Immature natural killer cell (primary cell): Measurements from ENCODE around the gene PLBD2. TPM values are rescaled to one million over a fixed set of nuclear protein-coding genes. Genes with fewer than 3 reads are reported as not detected.

Source experiments
- DNase-seq, 3 donors: peaks; one replicate each; pipeline ENCODE4 v3.0.0; 2022; ENCODE audit warnings: mixed read lengths in 1 of 3
- H3K27ac Mint-ChIP-seq, 6 donors: one replicate each; pipeline ENCODE4 v1.8.0; 2020; ENCODE audit warnings: mixed read lengths in 6 of 6, mild to moderate bottlenecking in 5 of 6, inconsistent platforms in 4 of 6, moderate library complexity in 3 of 6
- H3K27me3 Mint-ChIP-seq, 3 donors: one replicate each; pipeline ENCODE4 v1.8.0; 2020 to 2021; ENCODE audit warnings: low read depth in 3 of 3, mild to moderate bottlenecking in 3 of 3, mixed read lengths in 3 of 3, moderate library complexity in 3 of 3, inconsistent platforms in 1 of 3
- H3K36me3 Mint-ChIP-seq, 3 donors: one replicate each; pipeline ENCODE4 v1.8.0; 2020; ENCODE audit warnings: mixed read lengths in 3 of 3, inconsistent platforms in 2 of 3, mild to moderate bottlenecking in 2 of 3
- H3K4me1 Mint-ChIP-seq, 2 donors: one replicate each; pipeline ENCODE4 v1.8.0; 2020; ENCODE audit warnings: inconsistent platforms in 2 of 2, mild to moderate bottlenecking in 2 of 2, mixed read lengths in 2 of 2, moderate library complexity in 1 of 2
- H3K4me3 Mint-ChIP-seq, 5 donors: one replicate each; pipeline ENCODE4 v1.8.0; 2020; ENCODE audit warnings: mild to moderate bottlenecking in 5 of 5, mixed read lengths in 5 of 5, inconsistent platforms in 3 of 5, moderate library complexity in 3 of 5
- H3K9me3 Mint-ChIP-seq, 6 donors: one replicate each; pipeline ENCODE4 v1.8.0; 2020; ENCODE audit warnings: mild to moderate bottlenecking in 6 of 6, mixed read lengths in 6 of 6, inconsistent platforms in 4 of 6, moderate library complexity in 3 of 6
- polyA plus RNA-seq, 3 donors: library from polyadenylated mRNA; unstranded; fragments of 300-500 nt; fragmentation: Illumina TruSeq; gene quantifications; one replicate each; pipeline ENCODE4 v1.2.3, GENCODE V29; 2021

Gene PLBD2
- polyA plus RNA-seq, 3 donors from 2014 or later, result 4.8 to 10.1 (median 5.5) TPM

DNA sequence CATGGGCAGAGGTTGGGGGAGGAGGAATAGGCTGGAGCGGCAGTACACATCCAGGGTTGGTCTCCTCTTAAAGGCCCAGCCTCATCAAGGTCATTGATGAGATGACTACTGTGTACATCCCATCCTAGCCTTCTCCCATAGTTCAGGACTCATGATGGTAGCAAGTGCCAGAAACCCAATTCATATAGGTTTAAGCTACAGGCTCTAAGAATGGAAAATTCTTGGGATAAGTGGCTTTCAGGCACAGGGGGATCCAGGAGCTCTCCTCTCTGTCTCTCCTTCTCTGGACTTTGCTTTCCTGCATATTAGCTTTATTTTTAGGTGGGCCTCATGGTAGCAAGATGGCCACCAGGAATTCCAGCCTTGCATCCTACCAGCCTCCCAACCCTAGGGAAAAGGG lies 70.1 kb downstream of the PLBD2 start:
- DNase-seq, result no peak
- Mint-ChIP-seq H3K9me3 (no peaks in the 10 kb centered on the region), H3K4me3 (no peak overlapping the region), H3K27ac (no peak overlapping the region), H3K27me3 (peaks cover 0 to 6% (median 4%) of the 10 kb centered on the region in 3 donors), H3K36me3 (no peaks in the 10 kb centered on the region), H3K4me1 (no peaks in the 10 kb centered on the region)

- H3K36me3 Mint-ChIP-seq, result no peaks in the 10 kb centered on the region
- H3K4me1 Mint-ChIP-seq, result no peaks in the 10 kb centered on the region
- H3K27me3 Mint-ChIP-seq, result peaks cover 0 to 2% (median 2%) of the 10 kb centered on the region in 3 donors
- no peaks in the 10 kb centered on the region for H3K9me3 Mint-ChIP-seq
- DNase-seq, result no peak
- no peak overlapping the region for H3K27ac Mint-ChIP-seq
- H3K4me3 Mint-ChIP-seq, result no peak overlapping the region
Observed at GRCh38 chr12:113432986-113433385, 74.6 kb downstream of the PLBD2 start.

GRCh38 chr12:113435367-113435766 lies 77.0 kb downstream of the PLBD2 start:
- Mint-ChIP-seq H3K27me3 (peaks cover 0 to 2% (median 0%) of the 10 kb centered on the region in 3 donors), H3K27ac (no peak overlapping the region), H3K4me1 (no peaks in the 10 kb centered on the region), H3K9me3 (no peaks in the 10 kb centered on the region), H3K4me3 (no peak overlapping the region), H3K36me3 (no peaks in the 10 kb centered on the region)
- DNase-seq, result no peak

DNA sequence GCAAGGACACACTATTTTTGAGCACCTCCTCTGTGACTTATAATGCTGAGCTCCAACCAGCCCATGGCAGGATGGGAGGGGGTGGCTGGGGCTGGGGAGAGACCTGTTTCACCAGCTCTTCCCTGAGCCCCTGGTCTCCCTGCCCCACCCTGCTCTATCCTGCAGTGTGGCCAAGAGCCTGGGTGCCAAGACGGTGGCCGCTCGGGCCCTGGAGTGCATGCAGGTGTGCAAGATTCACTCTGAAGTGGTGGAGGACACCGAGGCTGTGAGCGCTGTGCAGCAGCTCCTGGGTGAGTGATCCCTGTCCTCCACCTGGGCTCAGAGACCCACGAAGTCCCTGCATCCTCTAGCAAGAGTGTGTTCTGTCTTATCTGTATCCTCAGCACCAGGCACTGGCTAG lies 78.2 kb downstream of the PLBD2 start:
- H3K9me3 Mint-ChIP-seq, result no peaks in the 10 kb centered on the region
- no peak overlapping the region for H3K27ac Mint-ChIP-seq

GRCh38 chr12:113436993-113437728 lies 78.8 kb downstream of the PLBD2 start:
- Mint-ChIP-seq H3K4me3 (no peak overlapping the region), H3K4me1 (no peaks in the 10 kb centered on the region), H3K27me3 (no peaks in the 10 kb centered on the region)

More for the DNA sequence above, 78.2 kb downstream of the PLBD2 start:
- Mint-ChIP-seq H3K27me3 (no peaks in the 10 kb centered on the region), H3K4me1 (no peaks in the 10 kb centered on the region), H3K36me3 (no peaks in the 10 kb centered on the region), H3K4me3 (no peak overlapping the region)
- DNase-seq, result no peak

DNA sequence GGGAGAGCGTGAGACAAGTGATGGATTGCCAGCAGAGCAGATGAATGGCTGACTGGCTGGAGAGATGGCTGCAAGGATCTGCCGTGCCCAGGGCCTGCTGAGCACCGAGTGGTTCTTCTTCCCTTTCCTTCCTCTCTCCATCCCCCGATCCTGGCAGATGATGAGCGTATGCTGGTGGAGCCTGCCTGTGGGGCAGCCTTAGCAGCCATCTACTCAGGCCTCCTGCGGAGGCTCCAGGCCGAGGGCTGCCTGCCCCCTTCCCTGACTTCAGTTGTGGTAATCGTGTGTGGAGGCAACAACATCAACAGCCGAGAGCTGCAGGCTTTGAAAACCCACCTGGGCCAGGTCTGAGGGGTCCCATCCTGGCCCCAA lies 79.3 kb downstream of the PLBD2 start:
- Mint-ChIP-seq H3K36me3 (no peaks in the 10 kb centered on the region), H3K9me3 (no peaks in the 10 kb centered on the region), H3K4me3 (no peak overlapping the region), H3K27ac (no peak overlapping the region), H3K27me3 (no peaks in the 10 kb centered on the region), H3K4me1 (no peaks in the 10 kb centered on the region)
- DNase-seq, result no peak

More at GRCh38 chr12:113436993-113437728, 78.8 kb downstream of the PLBD2 start:
- Mint-ChIP-seq H3K36me3 (no peaks in the 10 kb centered on the region), H3K27ac (no peak overlapping the region), H3K9me3 (no peaks in the 10 kb centered on the region)
- no peak for DNase-seq

DNA sequence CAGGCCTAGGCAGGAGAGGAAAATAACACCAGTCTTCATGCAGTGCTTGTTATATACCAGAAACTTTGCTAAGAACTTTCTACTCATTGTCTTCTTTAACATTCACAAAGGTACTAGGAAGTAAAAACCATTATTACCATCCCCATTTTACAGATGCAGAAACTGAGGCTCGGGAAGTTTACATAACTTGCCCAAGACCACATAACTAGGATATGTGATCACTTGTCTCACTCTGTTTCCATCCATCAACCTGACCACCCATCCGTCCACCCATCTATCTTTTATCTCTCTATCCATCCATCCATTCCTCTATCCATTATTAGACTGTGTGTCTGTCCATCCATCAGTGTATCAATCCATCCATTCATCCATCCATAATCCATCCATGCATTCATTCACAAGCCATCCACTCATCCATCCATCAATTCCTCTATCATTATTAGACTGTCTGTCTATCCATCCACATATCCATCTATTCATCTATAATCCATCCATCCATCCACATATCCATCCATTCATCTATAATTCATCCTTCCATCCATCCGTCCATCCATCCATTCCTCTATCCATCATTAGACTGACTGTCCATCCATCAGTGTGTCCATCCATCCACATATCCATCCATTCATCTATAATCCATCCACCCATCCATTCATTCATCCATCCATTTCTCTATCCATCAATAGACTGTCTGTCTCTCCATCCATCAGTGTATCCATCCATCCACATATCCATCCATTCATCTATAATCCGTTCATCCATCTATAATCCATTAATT lies 80.3 kb downstream of the PLBD2 start:
- no peak overlapping the region for H3K4me3 Mint-ChIP-seq
- H3K4me1 Mint-ChIP-seq, result no peaks in the 10 kb centered on the region
- H3K9me3 Mint-ChIP-seq, result no peaks in the 10 kb centered on the region
- no peaks in the 10 kb centered on the region for H3K36me3 Mint-ChIP-seq
- DNase-seq, result no peak
- peaks cover 0 to 3% (median 0%) of the 10 kb centered on the region in 3 donors for H3K27me3 Mint-ChIP-seq
- no peak overlapping the region for H3K27ac Mint-ChIP-seq

DNA sequence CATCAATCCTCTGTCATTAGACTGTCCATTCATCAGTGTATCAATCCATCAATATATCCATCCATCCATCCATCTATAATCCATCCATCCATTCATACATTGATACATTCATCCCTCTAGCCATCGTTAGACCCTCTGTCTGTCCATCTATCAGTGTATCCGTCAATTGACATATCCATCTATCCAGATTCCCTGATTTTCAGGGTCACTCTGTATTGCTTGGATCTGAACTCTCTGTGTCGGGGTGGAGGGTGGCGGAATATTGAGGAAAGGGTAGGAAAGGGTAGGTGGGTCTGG lies 80.9 kb downstream of the PLBD2 start:
- peaks cover 0 to 3% (median 0%) of the 10 kb centered on the region in 3 donors for H3K27me3 Mint-ChIP-seq
- H3K4me1 Mint-ChIP-seq, result no peaks in the 10 kb centered on the region
- no peak overlapping the region for H3K4me3 Mint-ChIP-seq
- no peak overlapping the region for H3K27ac Mint-ChIP-seq
- no peaks in the 10 kb centered on the region for H3K9me3 Mint-ChIP-seq
- DNase-seq, result no peak
- H3K36me3 Mint-ChIP-seq, result no peaks in the 10 kb centered on the region

DNA sequence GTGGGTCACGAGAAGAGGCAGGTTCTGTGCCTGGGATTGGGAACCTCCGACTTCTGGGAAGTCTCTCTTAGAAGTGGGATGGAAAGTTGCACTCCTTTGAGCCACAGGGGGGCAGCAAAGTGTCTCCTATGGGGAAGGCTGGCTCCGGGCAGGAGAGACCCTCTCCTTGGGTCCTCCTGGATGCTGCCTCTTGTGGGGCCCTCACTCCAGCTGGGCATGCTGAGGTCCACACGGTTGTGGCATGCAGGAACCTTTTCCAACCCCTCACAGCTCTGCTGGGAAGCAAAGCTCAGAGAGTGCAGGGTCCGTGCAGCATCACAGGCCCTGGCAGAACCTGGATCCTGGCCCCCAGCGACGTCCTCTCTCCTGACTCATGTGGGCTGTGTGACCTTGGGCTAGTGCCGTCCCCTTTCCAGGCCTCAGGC lies 81.2 kb downstream of the PLBD2 start:
- H3K9me3 Mint-ChIP-seq, result no peaks in the 10 kb centered on the region
- DNase-seq, result no peak
- H3K4me1 Mint-ChIP-seq, result no peaks in the 10 kb centered on the region
- peaks cover 0 to 3% (median 0%) of the 10 kb centered on the region in 3 donors for H3K27me3 Mint-ChIP-seq
- H3K4me3 Mint-ChIP-seq, result no peak overlapping the region
- H3K27ac Mint-ChIP-seq, result no peak overlapping the region
- H3K36me3 Mint-ChIP-seq, result no peaks in the 10 kb centered on the region

DNA sequence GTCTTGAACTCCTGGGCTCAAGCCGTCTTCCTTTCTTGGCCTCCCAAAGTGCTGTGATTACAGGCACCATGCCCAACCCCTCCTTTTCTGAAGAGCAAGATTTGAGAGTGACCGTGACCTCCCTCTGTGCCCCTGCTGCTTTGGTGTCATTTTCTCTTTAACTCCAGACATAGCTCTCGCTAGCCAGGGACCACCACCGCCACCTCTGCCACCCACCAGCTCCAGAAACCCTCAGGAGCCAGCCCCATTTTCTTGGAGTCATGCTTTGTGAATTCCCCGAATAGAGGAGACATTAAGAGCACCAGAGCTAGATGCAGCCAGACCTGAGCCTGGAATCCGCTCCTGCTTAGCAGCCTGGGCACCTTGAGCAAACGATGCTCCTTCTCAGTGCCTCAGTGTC lies 81.9 kb downstream of the PLBD2 start:
- no peak for DNase-seq
- peaks cover 0 to 4% (median 1%) of the 10 kb centered on the region in 3 donors for H3K27me3 Mint-ChIP-seq
- H3K4me1 Mint-ChIP-seq, result no peaks in the 10 kb centered on the region
- H3K27ac Mint-ChIP-seq, result no peak overlapping the region
- no peak overlapping the region for H3K4me3 Mint-ChIP-seq
- H3K36me3 Mint-ChIP-seq, result no peaks in the 10 kb centered on the region
- no peaks in the 10 kb centered on the region for H3K9me3 Mint-ChIP-seq

Other genes with a start within 250 kb of the PLBD2 start
- gene RASAL1, start 222.8 kb upstream of the PLBD2 start, polyA plus RNA-seq, result not detected
- not detected for gene CFAP73, start 208.9 kb upstream of the PLBD2 start, polyA plus RNA-seq
- 10 to 100 TPM in 2 of 3 donors, 1 to 10 TPM in 1; 7.8 to 34.2 (median 11.0) TPM for gene DDX54, start 173.1 kb upstream of the PLBD2 start, polyA plus RNA-seq
- gene RITA1, start 172.9 kb upstream of the PLBD2 start, polyA plus RNA-seq, result 10 to 100 TPM; 31.3 to 36.6 (median 33.1) TPM
- gene TPCN1, start 137.1 kb upstream of the PLBD2 start, polyA plus RNA-seq, result 1 to 10 TPM in 2 of 3 donors, not detected in 1; 3.0 to 3.1 TPM
- 10 to 100 TPM in 2 of 3 donors, 1 to 10 TPM in 1; 8.0 to 18.6 (median 10.3) TPM for gene SLC8B1, start 23.5 kb upstream of the PLBD2 start, polyA plus RNA-seq
- gene SDS, start 45.3 kb downstream of the PLBD2 start, polyA plus RNA-seq, result 1 to 10 TPM in 1 of 3 donors, not detected in 2; 1.4 TPM
- 1 to 10 TPM; 1.1 to 3.9 (median 2.7) TPM for gene SDSL, start 63.8 kb downstream of the PLBD2 start, polyA plus RNA-seq
- not detected for gene LHX5, start 113.3 kb downstream of the PLBD2 start, polyA plus RNA-seq